Measurements from ENCODE around the gene TET3. TPM values are rescaled to one million over a fixed set of nuclear protein-coding genes. Genes with fewer than 3 reads are reported as not detected.
"Not testable (repeated sequence)": the region's sequence is repeated elsewhere in the genome, so short reads cannot be mapped to it uniquely, and the experiment has no call there.

TET3 gene
- total RNA-seq, 3 donors from 2014 or later, result 16.6 to 28.7 (median 21.9) TPM

GRCh38 chr2:73939419-73939818 is 45.3 kb upstream of the TET3 start:
- H3K4me1 ChIP-seq (ENCODE audit: low read depth), result no peaks in the 10 kb centered on the region
- intact Hi-C loops (cut with DNase I, micrococcal nuclease), result no loop called here
- no peak for TF ChIP-seq CTCF (IDR thresholded peaks at IDR 0.05)
- DNase-seq (no peak), ATAC-seq (peak; percentile 22)
- H3K9me3 ChIP-seq, result no peaks in the 10 kb centered on the region
- H3K4me3 ChIP-seq, result no peak overlapping the region
- H3K36me3 ChIP-seq (ENCODE audit: low read depth), result no peaks in the 10 kb centered on the region

GRCh38 chr2:73940066-73940465 is 44.6 kb upstream of the TET3 start:
- H3K9me3 ChIP-seq; DNase-seq; ATAC-seq; H3K4me1 ChIP-seq (ENCODE audit: low read depth); H3K36me3 ChIP-seq (ENCODE audit: low read depth); H3K4me3 ChIP-seq; intact Hi-C loops (cut with DNase I, micrococcal nuclease): not testable (repeated sequence)

- no peaks in the 10 kb centered on the region for H3K9me3 ChIP-seq
- no peaks in the 10 kb centered on the region for H3K4me1 ChIP-seq (ENCODE audit: low read depth)
- no peaks in the 10 kb centered on the region for H3K36me3 ChIP-seq (ENCODE audit: low read depth)
- no peak overlapping the region for H3K4me3 ChIP-seq
- ATAC-seq, result no peak
- DNase-seq, result no peak
- intact Hi-C loops (cut with DNase I, micrococcal nuclease), result no loop called here
- no peak for TF ChIP-seq CTCF (IDR thresholded peaks at IDR 0.05)
Measured at GRCh38 chr2:73942664-73943063, 42.0 kb upstream of the TET3 start.

- TF ChIP-seq CTCF (IDR thresholded peaks at IDR 0.05), result no peak
- no peak for DNase-seq
- ATAC-seq, result no peak
- no peaks in the 10 kb centered on the region for H3K9me3 ChIP-seq
- intact Hi-C loops (cut with DNase I, micrococcal nuclease), result no loop called here
- H3K4me1 ChIP-seq (ENCODE audit: low read depth), result no peaks in the 10 kb centered on the region
- no peak overlapping the region for H3K4me3 ChIP-seq
- H3K36me3 ChIP-seq (ENCODE audit: low read depth), result no peaks in the 10 kb centered on the region
Measured at GRCh38 chr2:73944714-73945113, 40.0 kb upstream of the TET3 start.

- intact Hi-C loops (cut with DNase I, micrococcal nuclease), result no loop called here
- TF ChIP-seq CTCF (IDR thresholded peaks at IDR 0.05), result no peak
- ATAC-seq (no peak), DNase-seq (no peak)
- no peaks in the 10 kb centered on the region for H3K9me3 ChIP-seq
- H3K4me3 ChIP-seq, result no peak overlapping the region
- H3K4me1 ChIP-seq (ENCODE audit: low read depth), result no peaks in the 10 kb centered on the region
- H3K36me3 ChIP-seq (ENCODE audit: low read depth), result no peaks in the 10 kb centered on the region
Measured at GRCh38 chr2:73946215-73946614, 38.5 kb upstream of the TET3 start.

- Histone ChIP-seq H3K36me3 (ENCODE audit: low read depth) (no peaks in the 10 kb centered on the region), H3K4me3 (no peak overlapping the region), H3K9me3 (no peaks in the 10 kb centered on the region), H3K4me1 (ENCODE audit: low read depth) (no peaks in the 10 kb centered on the region)
- no peak for TF ChIP-seq CTCF (IDR thresholded peaks at IDR 0.05)
- intact Hi-C loops (cut with DNase I, micrococcal nuclease), result no loop called here
- DNase-seq (no peak), ATAC-seq (no peak)
Measured at GRCh38 chr2:73946666-73947065, 38.0 kb upstream of the TET3 start.
